GM21576 (cell line): ENCODE data around the gene MAP2K7.
"Not testable (repeated sequence)": the region's sequence is repeated elsewhere in the genome, so short reads cannot be mapped to it uniquely, and the experiment has no call there.

ENCODE experiments used
- ATAC-seq: cut with Tn5 transposase; IDR thresholded peaks from one replicate; pipeline ENCODE4 v1.9.1; 2021; ENCODE audit warnings: mild to moderate bottlenecking, moderate library complexity; ENCODE audit not compliant: unreplicated experiment

MAP2K7 gene

DNA sequence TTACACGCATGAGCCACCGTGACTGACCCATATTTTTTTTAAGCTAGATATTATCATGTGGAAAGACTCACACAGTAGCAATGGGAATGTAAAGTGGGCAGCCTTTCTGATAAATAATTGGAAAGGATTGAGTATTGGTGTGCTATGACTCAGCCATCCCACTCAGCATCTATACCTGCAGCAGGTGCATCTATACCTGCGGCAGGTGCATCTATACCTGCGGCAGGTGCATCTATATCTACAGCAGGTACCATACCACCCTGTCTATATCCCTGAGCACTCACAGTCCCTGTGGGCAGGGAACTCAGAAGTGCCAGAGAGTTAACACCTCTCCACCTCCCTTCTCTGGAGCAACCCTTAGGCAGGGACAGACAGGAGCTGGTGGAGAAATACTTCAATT lies 20.6 kb upstream of the MAP2K7 start:
- ATAC-seq: no peak

- ATAC-seq: no peak
Observed at GRCh38 chr19:7883796-7884570, 19.7 kb upstream of the MAP2K7 start.

- no peak for ATAC-seq
Observed at GRCh38 chr19:7885818-7886217, 17.9 kb upstream of the MAP2K7 start.

- no peak for ATAC-seq
Observed at GRCh38 chr19:7887408-7888144, 16.1 kb upstream of the MAP2K7 start.

DNA sequence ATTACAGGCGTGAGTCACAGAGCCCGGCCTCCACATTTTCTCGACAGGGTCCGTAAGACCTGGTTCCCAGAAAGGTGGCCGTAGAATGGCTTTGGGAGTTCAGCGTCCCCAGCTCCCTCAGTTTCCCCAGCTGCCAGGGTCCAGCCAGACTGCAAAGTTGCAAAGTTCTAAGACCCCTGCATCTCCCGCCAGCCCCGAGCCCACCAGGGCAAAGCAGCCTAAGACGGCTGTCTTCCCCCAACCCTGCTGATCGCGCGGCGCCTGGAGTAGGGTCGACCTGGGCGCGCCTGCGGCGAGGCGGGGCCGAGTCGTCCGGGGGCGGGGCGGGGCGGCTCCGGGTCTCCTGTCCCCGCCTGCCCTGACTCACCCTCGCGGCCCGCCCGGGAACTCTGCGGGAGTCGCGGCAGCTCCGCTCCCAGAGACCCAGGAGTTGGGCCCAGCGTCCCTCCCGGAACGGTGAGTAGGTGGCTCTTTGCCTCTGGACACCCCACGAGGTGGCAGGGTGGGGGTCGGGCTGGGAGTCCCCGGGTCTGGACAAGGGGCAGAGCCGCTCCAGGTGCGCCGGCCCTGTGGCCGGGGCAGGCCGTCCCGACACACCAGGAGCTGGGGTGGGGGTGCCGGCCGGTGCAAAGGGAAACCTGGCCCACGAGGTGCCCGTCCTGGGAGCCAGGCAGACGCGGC lies 15.4 kb upstream of the MAP2K7 start, which contains the start of gene LRRC8E:
Gene LRRC8E (plus strand): TSS at position 366 of the 681 bp plus-strand sequence. CDS start 7,094 bp downstream, outside the sequence.
- ATAC-seq: no peak

- no peak for ATAC-seq
Observed at GRCh38 chr19:7888826-7889217, 14.9 kb upstream of the MAP2K7 start.

DNA sequence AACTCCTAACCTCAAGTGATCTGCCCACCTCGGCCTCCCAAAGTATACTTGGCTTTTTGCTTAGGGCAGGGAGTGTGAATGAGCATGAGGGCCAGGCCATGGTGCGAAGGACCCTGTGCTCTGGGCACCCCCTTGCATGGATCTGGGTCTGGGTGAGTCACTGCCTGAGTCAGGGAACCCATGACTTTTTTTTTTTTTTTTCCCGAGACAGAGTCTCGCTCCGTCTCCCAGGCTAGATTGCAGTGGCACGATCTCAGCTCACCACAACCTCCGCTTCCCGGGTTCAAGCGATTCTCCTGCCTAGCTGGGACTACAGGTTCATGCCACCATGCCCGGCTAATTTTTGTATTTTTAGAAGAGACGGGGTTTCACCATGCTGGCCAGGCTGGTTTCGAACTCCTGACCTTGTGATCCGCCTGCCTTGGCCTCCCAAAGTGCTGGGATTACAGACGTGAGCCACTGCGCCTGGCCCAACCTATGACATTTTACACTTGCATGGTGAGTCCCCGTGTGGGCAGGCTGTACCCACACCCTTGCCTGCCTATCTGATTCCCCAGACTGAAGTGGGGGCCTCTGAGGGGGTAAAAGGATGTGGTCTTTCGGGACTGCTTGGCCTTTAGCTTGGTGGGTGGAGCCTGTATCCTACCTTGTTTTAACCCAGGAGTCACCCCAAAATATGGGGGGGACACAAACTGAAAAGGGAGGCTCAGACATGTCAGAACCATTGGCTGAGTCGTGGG lies 10.1 kb upstream of the MAP2K7 start:
- not testable (repeated sequence) for ATAC-seq

GRCh38 chr19:7894612-7895309 lies 8.9 kb upstream of the MAP2K7 start:
- no peak for ATAC-seq

DNA sequence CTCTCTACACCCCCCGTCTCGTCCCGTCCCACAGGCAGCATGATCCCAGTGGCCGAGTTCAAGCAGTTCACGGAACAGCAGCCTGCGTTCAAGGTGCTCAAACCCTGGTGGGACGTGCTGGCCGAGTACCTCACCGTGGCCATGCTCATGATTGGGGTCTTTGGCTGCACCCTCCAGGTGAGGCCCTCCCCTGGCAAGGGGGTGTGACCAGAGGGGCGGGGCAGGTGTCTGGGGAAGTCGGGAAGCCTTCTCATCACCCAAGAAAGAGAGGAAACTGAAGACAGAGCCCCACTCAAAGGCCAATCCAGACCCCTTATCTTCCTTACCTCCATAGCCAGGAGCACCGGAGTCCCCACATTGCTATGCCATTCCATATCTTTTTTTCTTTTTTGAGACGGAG lies 8.1 kb upstream of the MAP2K7 start:
- ATAC-seq: no peak

DNA sequence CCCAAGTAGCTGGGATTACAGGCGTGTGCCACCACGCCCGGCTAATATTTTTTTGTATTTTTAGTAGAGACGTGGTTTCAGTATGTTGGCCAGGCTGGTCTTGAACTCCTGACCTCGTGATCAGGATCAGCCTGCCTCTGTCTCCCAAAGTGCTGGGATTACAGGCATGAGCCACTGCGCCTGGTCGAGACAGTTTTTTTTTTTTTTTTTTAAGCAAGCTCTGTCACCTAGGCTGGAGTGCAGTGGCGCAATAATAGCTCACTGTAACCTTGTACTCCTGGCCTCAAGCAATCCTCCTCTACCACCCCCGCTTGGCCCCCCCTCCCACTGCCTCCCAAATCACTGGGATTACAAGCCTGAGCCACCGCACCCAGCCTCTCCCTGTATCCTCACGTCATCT lies 6.4 kb upstream of the MAP2K7 start:
- ATAC-seq: no peak

GRCh38 chr19:7898967-7899366 lies 4.7 kb upstream of the MAP2K7 start:
- ATAC-seq: no peak

DNA sequence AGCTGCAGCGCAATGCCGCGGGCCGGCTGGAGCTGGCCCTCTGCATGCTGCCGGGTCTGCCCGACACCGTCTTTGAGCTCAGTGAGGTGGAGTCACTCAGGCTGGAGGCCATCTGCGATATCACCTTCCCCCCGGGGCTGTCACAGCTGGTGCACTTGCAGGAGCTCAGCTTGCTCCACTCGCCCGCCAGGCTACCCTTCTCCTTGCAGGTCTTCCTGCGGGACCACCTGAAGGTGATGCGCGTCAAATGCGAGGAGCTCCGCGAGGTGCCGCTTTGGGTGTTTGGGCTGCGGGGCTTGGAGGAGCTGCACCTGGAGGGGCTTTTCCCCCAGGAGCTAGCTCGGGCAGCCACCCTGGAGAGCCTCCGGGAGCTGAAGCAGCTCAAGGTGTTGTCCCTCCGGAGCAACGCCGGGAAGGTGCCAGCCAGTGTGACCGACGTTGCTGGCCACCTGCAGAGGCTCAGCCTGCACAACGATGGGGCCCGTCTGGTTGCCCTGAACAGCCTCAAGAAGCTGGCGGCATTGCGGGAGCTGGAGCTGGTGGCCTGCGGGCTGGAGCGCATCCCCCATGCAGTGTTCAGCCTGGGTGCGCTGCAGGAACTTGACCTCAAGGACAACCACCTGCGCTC lies 3.8 kb upstream of the MAP2K7 start:
- no peak for ATAC-seq

- ATAC-seq: no peak
Observed at GRCh38 chr19:7900401-7900870, 3.2 kb upstream of the MAP2K7 start.

GRCh38 chr19:7900931-7901330 lies 2.7 kb upstream of the MAP2K7 start:
- ATAC-seq: no peak

GRCh38 chr19:7901337-7901736 lies 2.3 kb upstream of the MAP2K7 start:
- ATAC-seq: no peak

- ATAC-seq: no peak
Observed at GRCh38 chr19:7902796-7903243, 857 bp upstream of the MAP2K7 start.

DNA sequence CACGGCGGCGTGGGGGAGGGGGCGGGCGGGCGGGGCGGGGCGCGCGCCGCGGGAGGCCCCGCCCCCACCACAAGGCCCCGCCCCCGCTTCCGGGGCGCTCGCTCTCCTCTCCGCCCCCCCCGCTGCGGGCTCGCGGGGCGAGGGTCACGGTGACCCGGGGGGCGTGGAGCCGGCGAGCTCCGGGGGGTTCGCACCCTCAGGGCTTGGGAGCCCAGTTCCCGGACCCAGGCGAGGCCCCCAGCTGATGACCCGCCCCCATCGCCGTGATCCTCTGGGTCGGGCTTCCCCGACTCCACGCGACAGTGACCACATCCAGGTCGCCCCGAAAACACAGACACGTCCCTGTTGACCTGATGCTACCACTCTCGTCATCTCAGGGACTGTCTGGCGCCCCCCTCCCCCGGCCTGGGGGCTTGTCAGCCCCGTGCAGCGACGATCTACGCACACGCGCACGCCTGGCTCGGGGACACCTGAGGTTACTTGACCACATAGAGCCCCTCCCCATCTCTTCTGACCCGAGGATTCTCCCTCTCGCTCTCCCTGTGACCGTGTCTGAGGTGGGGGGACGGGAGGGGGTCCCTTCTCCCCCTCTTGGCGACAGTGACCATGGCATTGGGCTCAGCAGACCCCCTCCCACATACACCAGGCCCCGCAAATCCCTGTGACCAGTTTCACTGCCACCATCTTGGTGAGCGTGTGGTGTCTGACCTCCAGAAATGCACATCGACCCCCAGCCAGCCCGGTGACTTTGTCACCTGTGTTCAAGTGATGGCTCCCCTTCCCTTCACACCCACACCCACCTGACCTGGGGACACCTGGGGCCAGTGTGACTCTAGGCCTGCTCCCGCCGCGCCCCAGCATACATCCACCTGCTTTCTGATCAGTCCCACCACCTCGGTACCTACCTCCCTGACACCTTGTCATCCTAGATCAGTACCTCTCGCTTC lies 670 bp downstream of the MAP2K7 start:
- peak; percentile 29 for ATAC-seq

- no peak for ATAC-seq
Observed at GRCh38 chr19:7905268-7905667, 1.6 kb downstream of the MAP2K7 start.

- no peak for ATAC-seq
Observed at GRCh38 chr19:7905859-7906258, 2.2 kb downstream of the MAP2K7 start.
